Stimulated activated CD8-positive, alpha-beta memory T cell treated with anti-CD3 and anti-CD28 coated beads, Interleukin-4, amount 100 ng/mL, for 48 hours (primary cell): ENCODE measurements around the gene CYCS.
"Not testable (repeated sequence)": the region's sequence is repeated elsewhere in the genome, so short reads cannot be mapped to it uniquely, and the experiment has no call there.

Source experiments
- DNase-seq: peaks from one replicate; pipeline ENCODE4 v3.0.0-alpha.2; 2020

CYCS gene

GRCh38 chr7:25117226-25118047 is 7.6 kb downstream of the CYCS start:
- DNase-seq, result no peak

GRCh38 chr7:25116621-25117020 is 8.4 kb downstream of the CYCS start:
- DNase-seq, result no peak

- not testable (repeated sequence) for DNase-seq
These were observed 14.5 kb downstream of the CYCS start for GRCh38 chr7:25110514-25110913.

GRCh38 chr7:25109276-25109675 is 15.8 kb downstream of the CYCS start:
- DNase-seq, result no peak

GRCh38 chr7:25105911-25106310 is 19.1 kb downstream of the CYCS start:
- no peak for DNase-seq

GRCh38 chr7:25103773-25104172 is 21.3 kb downstream of the CYCS start:
- no peak for DNase-seq

- DNase-seq, result no peak
These were observed 23.2 kb downstream of the CYCS start for GRCh38 chr7:25101817-25102216.

- peak; percentile 70 for DNase-seq
These were observed 26.7 kb downstream of the CYCS start for GRCh38 chr7:25098096-25099046.

- DNase-seq, result no peak
These were observed 29.3 kb downstream of the CYCS start for GRCh38 chr7:25095516-25096345.

- peak; percentile 92 for DNase-seq
These were observed 31.7 kb downstream of the CYCS start for GRCh38 chr7:25093268-25093826.

GRCh38 chr7:25091779-25092178 is 33.3 kb downstream of the CYCS start:
- no peak for DNase-seq

GRCh38 chr7:25091176-25091575 is 33.9 kb downstream of the CYCS start:
- no peak for DNase-seq

GRCh38 chr7:25090374-25090773 is 34.7 kb downstream of the CYCS start:
- DNase-seq, result no peak

- DNase-seq, result no peak
These were observed 37.2 kb downstream of the CYCS start for GRCh38 chr7:25087855-25088254.

GRCh38 chr7:25084821-25085220 is 40.2 kb downstream of the CYCS start:
- no peak for DNase-seq

- DNase-seq, result no peak
These were observed 41.9 kb downstream of the CYCS start for GRCh38 chr7:25083201-25083600.

- DNase-seq, result not testable (repeated sequence)
These were observed 43.0 kb downstream of the CYCS start for GRCh38 chr7:25082041-25082440.

- no peak for DNase-seq
These were observed 48.0 kb downstream of the CYCS start for GRCh38 chr7:25077096-25077495.

- peak; percentile 39 for DNase-seq
These were observed 49.6 kb downstream of the CYCS start for GRCh38 chr7:25075459-25075858.

GRCh38 chr7:25073451-25073850 is 51.6 kb downstream of the CYCS start:
- DNase-seq, result no peak
